ENCODE results near the gene SLC22A5.

GRCh38 chr5:132435447-132435846, 65.9 kb downstream of the SLC22A5 start:
- TF ChIP-seq CTCF (IDR thresholded peaks at IDR 0.05; ENCODE audit: low read depth, low read length, poor library complexity, severe bottlenecking): no peak
- no peak for TF ChIP-seq EZH2phosphoT487 (IDR thresholded peaks at IDR 0.05; ENCODE audit: borderline replicate concordance, low read length)
